ENCODE results near the gene ATXN1.
A peak's percentile ranks its signal among the peaks of the same experiment; 100 is the strongest.
"Not testable (repeated sequence)": the region's sequence is repeated elsewhere in the genome, so short reads cannot be mapped to it uniquely, and the experiment has no call there.

The ATXN1 gene

DNA sequence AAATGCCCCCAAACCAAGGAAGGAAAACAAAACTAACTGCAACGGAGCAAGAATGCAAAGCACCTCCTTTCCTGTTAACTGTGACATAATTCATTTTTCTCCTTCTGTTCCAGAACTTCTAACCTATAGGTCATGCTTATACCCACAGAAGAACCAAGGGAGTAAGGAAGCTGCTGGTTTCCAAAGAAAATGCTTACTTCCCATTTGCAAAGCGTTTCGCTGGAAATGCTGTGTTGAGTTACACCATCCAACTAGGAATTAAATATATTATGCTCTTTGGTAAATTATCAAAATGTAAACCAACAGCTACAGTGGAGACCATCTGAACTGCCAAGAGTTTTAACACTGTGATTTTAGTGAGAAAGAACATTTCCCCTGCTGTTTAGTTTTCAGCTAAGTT lies 42.9 kb downstream of the ATXN1 start:
- no peak for DNase-seq

GRCh38 chr6:16717275-16717942 lies 43.9 kb downstream of the ATXN1 start:
- DNase-seq = no peak

DNA sequence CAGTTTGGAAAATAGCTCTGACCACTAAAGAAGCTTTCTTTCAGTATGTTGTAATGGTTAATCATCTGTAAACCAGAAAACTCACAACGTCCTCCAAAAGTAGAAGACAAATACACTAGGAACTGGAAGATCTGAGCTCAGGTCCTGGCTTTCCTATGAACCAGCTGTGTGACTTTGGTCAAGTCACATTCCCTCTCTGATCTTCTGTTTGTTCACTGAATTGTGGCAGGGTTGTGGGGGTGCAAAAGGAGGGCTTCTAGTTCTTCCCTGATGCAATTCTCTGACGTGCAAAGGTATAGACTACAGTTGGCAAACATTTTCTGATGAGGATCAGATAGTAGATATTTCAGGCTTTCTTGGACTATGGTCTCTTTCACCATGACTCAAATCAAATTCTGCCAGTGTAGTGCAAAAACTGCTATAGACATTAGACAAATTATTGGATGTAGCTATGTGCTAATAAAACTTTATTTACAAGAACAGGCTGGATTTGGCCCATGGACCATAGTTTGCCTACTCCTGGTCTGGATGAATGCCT lies 44.9 kb downstream of the ATXN1 start:
- DNase-seq = no peak

- DNase-seq = no peak
Observed at GRCh38 chr6:16713597-16713996, 47.7 kb downstream of the ATXN1 start.

DNA sequence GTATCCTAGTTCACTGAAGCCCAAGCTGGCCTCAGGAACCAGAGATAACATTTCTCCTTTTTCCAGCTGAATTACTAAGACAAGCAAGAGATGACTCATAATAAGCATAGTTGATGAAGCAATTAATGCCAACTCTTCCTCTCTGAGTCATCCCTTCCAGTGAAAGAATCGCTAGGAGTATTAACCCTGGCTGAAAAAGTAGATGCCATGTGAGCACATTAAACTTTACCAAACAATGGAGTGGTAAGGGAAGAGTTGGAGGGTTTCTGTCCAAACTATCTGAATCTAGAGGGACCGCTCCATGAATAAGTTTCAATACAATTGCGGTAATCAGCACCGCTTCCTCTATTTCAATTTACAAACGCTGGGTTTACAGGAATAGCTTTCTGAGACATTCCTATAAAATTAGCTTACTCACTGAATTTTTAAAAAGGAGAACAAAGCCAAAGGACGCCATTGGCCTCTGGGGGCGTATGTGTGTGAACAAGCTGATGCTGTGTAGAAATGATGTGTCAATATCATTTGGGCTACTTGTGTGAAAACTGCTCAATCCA lies 48.3 kb downstream of the ATXN1 start:
- DNase-seq = no peak

DNA sequence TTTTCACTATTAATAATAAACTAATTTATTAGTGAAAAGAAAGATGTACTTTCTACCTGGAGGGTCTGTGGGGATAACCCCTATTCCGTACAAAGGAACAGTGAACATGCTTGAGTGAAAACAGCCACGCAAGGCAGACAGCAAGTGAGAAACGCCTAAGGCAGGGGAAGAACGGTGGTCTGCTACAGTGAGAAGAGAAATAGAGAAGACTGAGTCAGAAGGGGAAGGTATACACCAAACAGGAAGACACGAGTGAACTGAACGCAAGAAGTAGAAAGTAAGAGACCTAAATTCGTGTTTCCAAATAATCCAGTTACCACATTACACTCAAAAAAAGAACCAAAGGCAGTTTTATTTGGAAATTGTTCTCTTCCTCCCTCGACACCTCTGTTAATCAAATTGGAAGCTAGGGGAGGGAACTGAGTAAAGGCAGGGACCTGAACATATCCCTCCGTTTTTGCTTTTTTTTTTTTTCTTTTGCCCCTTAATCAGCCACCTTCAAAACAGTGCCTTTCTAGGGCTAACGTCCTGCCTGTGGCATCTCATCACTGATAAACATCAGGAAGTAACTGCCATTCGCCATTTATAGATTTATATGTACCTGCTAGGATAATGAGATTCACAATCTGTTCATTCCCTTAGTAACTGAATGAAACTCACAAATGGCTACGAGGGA lies 48.9 kb downstream of the ATXN1 start:
- DNase-seq = peak; percentile 45

DNA sequence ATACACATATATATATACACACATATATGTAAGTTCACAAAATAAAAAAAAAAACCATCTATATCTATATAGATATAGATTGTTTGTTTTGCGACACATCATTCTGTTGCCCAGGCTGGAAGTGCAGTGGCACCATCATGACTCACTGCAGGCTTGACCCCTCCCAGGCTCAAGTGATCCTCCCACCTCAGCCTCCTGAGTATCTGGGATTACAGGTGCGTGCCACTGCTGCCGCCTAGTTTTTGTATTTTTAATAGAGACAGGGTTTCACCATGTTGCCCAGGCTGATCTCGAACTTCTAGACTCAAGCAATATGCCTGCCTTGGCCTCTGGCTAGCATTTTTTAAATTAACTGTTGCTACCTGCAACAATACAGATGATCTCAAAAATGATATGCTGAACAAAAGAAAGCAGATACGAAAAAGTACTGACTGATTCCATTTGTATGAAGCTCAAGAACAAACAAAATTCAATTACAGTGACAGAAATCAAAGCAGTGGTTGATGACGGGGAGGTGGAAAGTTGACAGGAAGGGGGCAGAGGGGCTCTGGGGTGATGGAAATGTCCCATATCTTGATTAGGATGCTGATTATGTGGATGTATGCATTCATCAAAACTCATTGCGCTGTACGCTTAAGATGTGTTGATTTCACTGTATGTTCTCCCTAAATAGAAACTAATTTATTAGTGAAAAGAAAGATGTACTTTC lies 49.6 kb downstream of the ATXN1 start:
- DNase-seq = peak; percentile 58

- DNase-seq = no peak
Observed at GRCh38 chr6:16706911-16707783, 54.1 kb downstream of the ATXN1 start.

- not testable (repeated sequence) for DNase-seq
Observed at GRCh38 chr6:16706491-16706890, 54.8 kb downstream of the ATXN1 start.

DNA sequence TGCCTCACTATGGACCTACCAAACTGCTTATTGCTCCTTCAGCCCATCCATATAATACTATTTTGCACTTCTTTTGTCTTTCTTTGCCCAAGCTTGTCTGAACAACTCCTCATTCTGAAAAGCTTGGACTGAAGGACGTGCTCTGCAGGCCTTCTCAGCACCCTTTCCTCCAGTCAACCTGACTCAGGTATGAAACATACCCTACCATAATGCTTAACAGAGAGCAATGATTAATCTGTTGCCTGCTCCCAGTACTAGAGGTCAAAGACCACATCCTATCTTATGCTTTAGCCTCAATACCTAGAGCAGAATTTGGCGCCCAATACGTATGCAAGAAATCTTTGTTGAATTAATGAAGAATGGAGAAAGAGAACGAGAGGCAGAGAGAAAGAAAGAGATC lies 55.2 kb downstream of the ATXN1 start:
- DNase-seq = no peak

DNA sequence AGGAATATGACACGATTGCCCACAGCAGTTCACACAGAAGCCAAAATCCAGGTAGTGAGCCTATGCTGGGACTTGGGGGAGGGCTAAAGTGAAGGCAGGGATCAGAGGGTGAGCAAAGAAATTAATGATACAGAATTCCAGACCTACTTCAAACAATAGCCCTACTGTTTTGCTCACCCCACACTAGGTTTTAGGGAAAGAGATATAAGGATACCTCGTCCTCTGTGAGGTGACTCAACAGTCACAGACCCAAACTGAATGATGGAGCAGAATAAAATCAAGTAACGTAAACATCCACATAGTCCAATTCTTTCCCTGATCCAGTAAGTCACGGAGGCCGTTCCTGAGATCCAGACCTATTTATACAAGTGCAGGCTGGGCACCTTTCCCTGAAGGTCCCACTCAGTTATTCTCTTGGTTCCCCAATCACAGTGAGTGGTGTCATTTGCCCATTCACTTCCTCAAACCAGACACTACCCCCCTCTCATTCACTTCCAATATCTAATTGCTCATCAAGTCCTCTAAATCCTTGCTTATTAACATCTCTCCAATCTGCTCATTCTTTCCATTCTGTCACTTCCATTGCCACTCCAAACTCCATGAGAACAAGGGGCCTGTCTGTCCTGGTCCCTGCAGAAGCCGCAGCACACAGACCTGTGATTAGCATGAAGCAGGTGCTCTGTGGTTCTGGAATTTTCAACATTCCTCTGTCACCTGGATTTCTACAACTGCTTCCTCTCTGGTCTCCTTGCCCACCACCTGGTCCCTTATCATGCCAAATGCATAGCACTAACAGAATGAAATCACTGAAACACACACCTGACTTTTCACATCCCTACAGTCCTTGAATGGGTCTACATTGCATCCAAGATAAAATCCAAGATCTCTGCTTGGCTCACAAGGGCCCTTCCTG lies 55.9 kb downstream of the ATXN1 start:
- DNase-seq = no peak

- DNase-seq = peak; percentile 52
Observed at GRCh38 chr6:16704401-16705045, 56.7 kb downstream of the ATXN1 start.

GRCh38 chr6:16702627-16703378 lies 58.5 kb downstream of the ATXN1 start:
- not testable (repeated sequence) for DNase-seq

DNA sequence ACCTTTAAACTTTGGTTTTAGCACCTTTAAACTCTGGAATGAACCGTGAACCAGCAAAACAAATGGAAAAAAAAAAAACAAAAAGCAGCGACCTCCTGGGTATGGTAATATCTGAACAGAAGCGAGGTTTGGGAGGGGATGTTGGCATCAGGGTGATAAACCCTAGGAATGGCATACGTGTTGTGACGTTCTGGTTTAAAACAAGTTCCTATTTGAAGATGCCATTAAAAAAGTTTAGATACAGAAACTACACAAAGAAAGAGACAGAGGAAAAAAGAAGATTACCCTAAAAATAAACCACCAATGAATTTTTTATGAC lies 60.4 kb downstream of the ATXN1 start:
- no peak for DNase-seq

- DNase-seq = peak; percentile 39
Observed at GRCh38 chr6:16700202-16700915, 60.9 kb downstream of the ATXN1 start.

- peak; percentile 46 for DNase-seq
Observed at GRCh38 chr6:16698997-16699868, 62.0 kb downstream of the ATXN1 start.

- no peak for DNase-seq
Observed at GRCh38 chr6:16698162-16698533, 63.1 kb downstream of the ATXN1 start.

DNA sequence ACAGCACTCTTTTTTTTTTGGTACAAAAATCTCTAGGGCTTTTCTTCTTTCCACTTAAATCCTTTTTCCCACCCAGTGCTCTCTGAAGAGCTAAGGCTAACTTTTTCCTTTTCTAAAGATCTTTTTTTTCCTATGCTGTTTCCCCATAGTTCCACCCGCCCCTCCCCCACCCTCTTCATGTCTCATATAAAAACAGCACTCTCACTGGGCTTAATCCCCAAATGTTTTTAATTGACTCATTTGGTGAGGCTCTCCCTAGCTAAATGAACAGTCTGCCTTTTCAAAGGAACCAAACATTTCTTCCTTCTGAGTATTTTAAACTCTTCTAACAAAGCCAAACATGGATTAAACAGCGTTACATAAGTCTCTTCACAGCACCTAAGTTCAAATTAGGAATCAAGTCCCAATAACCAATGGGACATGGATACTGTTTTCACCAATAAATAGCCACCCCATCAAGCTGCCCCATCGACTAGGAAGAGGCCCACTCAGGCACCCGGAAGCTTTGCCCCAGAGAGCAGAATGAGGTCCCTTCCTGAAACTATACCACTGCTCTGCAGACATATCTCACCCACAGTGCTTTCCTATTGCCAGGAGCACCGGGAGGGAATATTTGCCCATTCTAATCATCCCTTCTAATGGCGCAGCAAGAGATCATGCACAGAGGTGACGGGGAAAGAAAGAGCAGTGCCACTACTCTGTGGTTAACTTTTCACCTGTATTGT lies 63.7 kb downstream of the ATXN1 start:
- DNase-seq = no peak
